NOMO-1 treated with DMSO at 0.1 percent for 48 hours (cell line): ENCODE measurements around the gene TOX2.

Experiments
- DNase-seq: peaks from one replicate; lab custom pipeline; 2025; ENCODE audit not compliant: unreplicated experiment; lab: John Stamatoyannopoulos, UW

Gene TOX2

DNA sequence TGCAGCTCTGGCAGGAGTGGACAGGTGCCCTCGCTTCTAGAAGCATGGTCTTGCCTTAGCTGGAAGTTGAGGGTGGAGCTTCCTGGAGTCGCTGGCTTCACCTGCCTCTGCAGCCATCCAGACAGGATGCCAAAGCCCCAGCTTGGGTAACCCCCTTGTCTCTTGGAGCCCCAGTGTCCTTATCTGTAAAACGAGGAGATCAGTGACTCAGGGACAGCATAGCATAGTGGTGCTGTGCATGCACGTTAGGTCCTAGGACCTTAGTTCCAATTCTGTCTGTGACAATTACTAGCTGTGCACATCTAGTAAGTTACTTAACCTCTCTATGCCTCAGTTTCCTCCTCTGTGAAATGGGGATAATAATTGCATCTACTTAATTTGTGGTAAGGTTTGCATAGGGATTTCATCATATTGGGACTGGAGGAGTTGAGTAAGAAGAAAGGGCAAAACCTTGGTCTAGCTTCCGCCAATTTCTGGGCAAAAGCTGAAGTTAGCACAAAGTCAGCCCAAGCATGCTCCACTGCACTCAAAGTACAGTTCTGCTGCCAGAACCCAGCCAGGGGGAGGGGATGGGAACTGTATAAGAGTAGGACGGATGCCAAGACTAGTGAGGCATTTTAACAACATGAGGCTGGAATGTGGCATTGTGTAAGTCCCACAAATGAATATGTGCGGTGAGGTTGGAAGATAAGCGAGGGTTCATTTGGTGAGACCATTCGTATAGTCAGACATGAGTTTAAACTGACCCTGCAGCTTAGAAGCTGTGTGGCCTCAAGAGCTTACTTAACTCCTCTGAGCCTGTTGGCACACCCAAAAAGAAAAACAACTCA, 24.5 kb downstream of the TOX2 start:
- DNase-seq, result peak; percentile 88

- DNase-seq, result no peak
Measured at GRCh38 chr20:43939762-43940121, 25.1 kb downstream of the TOX2 start.

GRCh38 chr20:43940518-43941225, 26.0 kb downstream of the TOX2 start:
- no peak for DNase-seq

GRCh38 chr20:43941476-43942200, 27.0 kb downstream of the TOX2 start:
- DNase-seq, result peak; percentile 82

DNA sequence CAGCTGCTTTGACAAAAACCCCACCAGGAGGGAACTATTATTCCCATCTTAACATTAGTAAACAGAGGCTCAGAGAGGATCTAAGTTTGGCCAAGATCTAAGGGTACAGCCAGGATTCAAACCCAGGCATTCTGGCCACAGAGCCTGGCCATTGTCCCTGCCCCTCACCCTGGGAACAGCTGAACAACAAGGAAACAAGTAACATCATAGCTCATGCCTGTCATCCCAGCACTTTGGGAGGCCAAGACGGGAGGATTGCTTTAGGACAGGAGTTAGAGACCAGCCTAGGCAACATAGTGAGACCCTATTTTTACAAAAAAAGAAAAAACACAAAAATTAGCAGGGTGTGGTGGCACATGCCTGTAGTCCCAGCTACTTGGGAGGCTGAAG, 27.5 kb downstream of the TOX2 start:
- no peak for DNase-seq

- peak; percentile 90 for DNase-seq
Measured at GRCh38 chr20:43942667-43943285, 28.1 kb downstream of the TOX2 start.

- DNase-seq, result no peak
Measured at GRCh38 chr20:43943725-43944124, 29.1 kb downstream of the TOX2 start.

- no peak for DNase-seq
Measured at GRCh38 chr20:43944653-43945235, 30.1 kb downstream of the TOX2 start.

DNA sequence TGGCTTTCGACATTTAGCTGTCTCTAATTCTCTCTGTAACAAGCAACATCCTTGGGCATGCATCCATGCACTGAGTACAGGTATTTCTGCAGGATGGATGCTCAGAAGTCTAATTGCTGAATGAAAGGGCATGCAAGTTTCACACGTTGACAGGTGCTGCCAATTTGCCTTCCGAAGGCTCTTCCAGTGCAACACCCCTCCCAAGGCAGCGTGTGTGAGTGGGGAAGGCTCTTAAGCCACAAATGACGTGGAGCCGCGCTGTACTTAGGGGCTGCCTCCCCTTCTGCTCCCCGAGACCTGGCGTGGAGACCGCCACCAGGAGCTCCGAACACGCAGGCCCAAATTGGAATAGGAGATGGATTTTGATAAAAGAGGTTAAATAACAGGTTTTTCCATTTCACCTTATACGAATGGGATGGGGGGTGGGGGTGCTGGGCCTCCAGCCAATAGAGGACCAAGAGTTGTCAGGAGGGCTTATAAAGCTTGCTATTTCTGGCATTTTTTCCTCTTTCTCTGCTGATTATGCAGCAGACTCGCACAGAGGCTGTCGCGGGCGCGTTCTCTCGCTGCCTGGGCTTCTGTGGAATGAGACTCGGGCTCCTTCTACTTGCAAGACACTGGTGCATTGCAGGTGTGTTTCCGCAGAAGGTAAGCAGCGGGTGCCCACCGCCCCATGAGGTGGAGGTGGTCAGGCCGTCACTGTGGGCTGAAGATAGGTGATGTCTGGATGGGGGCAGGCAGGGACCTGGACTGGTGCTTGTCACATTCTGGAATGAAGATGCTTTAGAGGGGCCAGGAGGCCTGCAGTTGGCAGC, 30.9 kb downstream of the TOX2 start:
- DNase-seq, result no peak

- no peak for DNase-seq
Measured at GRCh38 chr20:43946206-43946491, 31.5 kb downstream of the TOX2 start.

GRCh38 chr20:43946659-43947315, 32.1 kb downstream of the TOX2 start:
- no peak for DNase-seq

- DNase-seq, result no peak
Measured at GRCh38 chr20:43947316-43947710, 32.7 kb downstream of the TOX2 start.

- DNase-seq, result no peak
Measured at GRCh38 chr20:43948455-43948854, 33.8 kb downstream of the TOX2 start.

GRCh38 chr20:43949248-43949647, 34.6 kb downstream of the TOX2 start:
- DNase-seq, result no peak

GRCh38 chr20:43949741-43950618, 35.3 kb downstream of the TOX2 start:
- DNase-seq, result peak; percentile 90

GRCh38 chr20:43953919-43954592, 39.4 kb downstream of the TOX2 start:
- DNase-seq, result no peak

DNA sequence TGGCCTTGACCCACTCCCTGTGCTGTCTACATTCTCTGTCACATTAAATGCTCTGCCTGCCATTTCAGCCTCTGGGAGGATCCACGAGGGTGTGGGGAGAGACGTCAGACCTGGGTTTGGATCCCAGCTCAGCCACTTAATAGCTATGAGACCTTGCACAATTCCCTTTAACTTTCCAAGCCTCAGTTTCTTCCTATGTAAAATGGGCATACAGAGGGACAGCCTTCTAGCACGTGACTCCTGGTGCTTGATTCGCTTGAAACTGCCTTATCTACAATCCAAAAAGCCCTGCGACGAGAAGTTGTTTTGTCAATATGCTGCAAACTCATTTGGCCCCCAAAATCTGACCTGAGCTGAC, 40.0 kb downstream of the TOX2 start:
- DNase-seq, result no peak

DNA sequence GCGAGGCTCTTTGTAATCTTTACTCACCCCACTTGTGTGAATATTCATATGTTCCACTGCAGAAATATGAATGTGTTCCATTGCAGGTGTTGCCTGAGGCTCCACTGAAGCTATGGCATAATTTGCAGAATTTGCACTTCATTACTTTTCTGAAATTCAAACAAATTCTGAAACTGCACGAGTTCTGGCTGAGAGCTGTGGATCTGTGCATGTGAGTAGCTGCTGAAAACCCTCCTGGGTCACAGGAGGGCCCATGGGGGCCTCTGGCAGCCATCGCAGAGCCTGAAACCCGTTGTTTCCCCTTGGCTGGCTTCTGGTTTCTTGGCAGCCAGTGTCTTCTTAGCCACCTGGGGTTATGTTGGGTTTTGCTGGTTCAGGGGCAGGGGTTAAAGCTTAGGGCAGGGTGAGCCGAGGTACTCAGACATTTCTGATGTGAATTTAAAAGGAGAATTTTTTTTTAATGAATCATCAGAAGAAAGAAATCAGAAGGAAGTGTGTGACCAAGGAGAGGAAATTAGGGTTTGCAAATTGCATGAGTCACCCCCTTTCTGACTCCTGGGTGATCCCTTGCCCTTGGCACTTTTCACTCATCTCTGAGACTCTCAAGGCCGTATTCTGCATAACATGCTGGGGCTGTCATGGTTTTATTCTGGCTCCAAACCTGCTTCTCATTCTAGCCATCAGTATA, 40.6 kb downstream of the TOX2 start:
- peak; percentile 84 for DNase-seq
